ENCODE results near the gene MRTO4. TPM values are rescaled to one million over a fixed set of nuclear protein-coding genes. Genes with fewer than 3 reads are reported as not detected.

MRTO4 gene
- total and polyA plus RNA-seq, 2 of the 13 experiments (the other 11 are each of a cell fraction or from before 2014, with no cell fraction given): 28.1 to 59.2 TPM

- TF ChIP-seq THAP7 (CRISPR knock-in tag; IDR thresholded peaks at IDR 0.05) (peak; percentile 93; the same call in 1 of the 2 replicates), SETDB1 (CRISPR knock-in tag; IDR thresholded peaks at IDR 0.05; ENCODE audit: borderline replicate concordance) (no peak), ZKSCAN8 (CRISPR knock-in tag; IDR thresholded peaks at IDR 0.05; ENCODE audit: borderline replicate concordance) (no peak), SRF (IDR thresholded peaks at IDR 0.05; ENCODE audit: low read depth, low read length) (no peak), GMEB2 (CRISPR knock-in tag; IDR thresholded peaks at IDR 0.05; ENCODE audit: low read depth) (0 out of 2 replicates have a peak, but pooled peaks have one; percentile 32), TSC22D2 (CRISPR knock-in tag; IDR thresholded peaks at IDR 0.05; ENCODE audit: borderline replicate concordance) (peak; percentile 75; the same call in 1 of the 2 replicates), ZBTB38 (CRISPR knock-in tag; IDR thresholded peaks at IDR 0.05) (peak; percentile 74), FOXP4 (CRISPR knock-in tag; IDR thresholded peaks at IDR 0.05) (no peak), GFI1 (CRISPR knock-in tag; IDR thresholded peaks at IDR 0.05; ENCODE audit: borderline replicate concordance) (no peak), CCDC6 (CRISPR knock-in tag; IDR thresholded peaks at IDR 0.05) (peak; percentile 55; the same call in 1 of the 2 replicates), PCBP1 (IDR thresholded peaks at IDR 0.05; ENCODE audit: borderline replicate concordance, low read depth, low read length) (0 out of 2 replicates have a peak, but pooled peaks have one; percentile 84), ZNF572 (CRISPR knock-in tag; IDR thresholded peaks at IDR 0.05) (peak; percentile 70; the same call in 1 of the 2 replicates), ZNF280D (CRISPR knock-in tag; IDR thresholded peaks at IDR 0.05) (peak; percentile 61; the same call in 1 of the 2 replicates), PBX3 (CRISPR knock-in tag; IDR thresholded peaks at IDR 0.05; ENCODE audit: borderline replicate concordance) (no peak), EHMT2 (IDR thresholded peaks at IDR 0.05; ENCODE audit: borderline replicate concordance, low read depth, low read length) (no peak), ZNF441 (CRISPR knock-in tag; IDR thresholded peaks at IDR 0.05; ENCODE audit: borderline replicate concordance) (peak; percentile 65), ZFP36L2 (CRISPR knock-in tag; IDR thresholded peaks at IDR 0.05) (no peak), CREB1 (IDR thresholded peaks at IDR 0.05) (peak; percentile 15; the same call in 1 of the 2 replicates), CREB1 (CRISPR knock-in tag; IDR thresholded peaks at IDR 0.05) (peak; percentile 84)
Measured at GRCh38 chr1:19251305-19252196, at the start of gene MRTO4, which contains the start of gene EMC1 (continued).
